Tongue (tissue), 2 donors: ENCODE data around the gene PARVB. TPM values are rescaled to one million over a fixed set of nuclear protein-coding genes. Genes with fewer than 3 reads are reported as not detected.

Source experiments
- DNase-seq: peaks from one replicate; pipeline ENCODE4 v3.0.0-alpha.2; 2015
- total RNA-seq: library from RNA; depleted of rRNA; stranded (reverse); fragments of >200 nt; gene quantifications from one replicate; pipeline ENCODE4 v1.2.3, GENCODE V29; 2014

The PARVB gene
- total RNA-seq, 1 donor from 2014 or later: 43.1 TPM

DNA sequence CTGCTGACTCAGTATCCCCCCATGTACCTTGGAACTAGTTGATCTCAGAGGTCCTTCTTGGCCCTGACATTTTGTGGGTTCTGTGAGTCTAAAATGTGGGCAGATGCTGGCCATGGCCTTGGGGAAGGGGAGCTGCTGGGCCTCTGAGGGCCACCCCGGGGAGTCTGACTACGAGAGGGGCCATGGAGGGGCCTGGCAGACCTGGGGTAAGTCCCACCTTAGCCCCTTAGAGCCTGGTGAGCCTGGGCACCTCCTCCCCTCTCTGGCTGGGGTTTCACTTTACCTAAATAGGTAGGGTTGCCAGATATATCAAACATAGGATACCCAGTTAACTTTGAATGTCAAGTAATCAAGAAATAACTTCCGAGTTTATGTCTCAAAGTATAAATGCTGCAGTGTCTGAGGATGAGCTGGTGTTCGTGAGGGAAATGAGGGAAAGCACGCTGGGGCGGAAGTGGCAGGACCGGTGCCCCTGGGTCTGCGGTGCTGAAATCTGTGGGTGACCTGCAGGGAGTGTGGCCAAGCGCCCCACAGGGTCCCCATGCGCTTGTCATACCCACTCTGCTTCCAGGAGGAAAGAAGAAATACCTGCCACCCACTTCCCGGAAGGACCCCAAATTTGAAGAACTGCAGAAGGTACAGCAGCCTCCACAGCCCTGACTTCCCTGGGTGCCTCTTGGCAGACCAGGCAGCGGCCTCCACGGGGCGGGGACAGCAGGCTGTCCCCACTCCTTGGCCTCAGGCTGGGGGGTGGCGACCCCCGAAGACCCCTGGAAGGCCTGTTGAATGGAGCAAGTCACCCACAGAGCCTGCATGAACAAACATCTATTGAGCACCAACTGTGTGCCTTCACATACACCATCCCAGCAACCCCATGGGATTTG is 161.4 kb downstream of the PARVB start:
- no peak for DNase-seq

DNA sequence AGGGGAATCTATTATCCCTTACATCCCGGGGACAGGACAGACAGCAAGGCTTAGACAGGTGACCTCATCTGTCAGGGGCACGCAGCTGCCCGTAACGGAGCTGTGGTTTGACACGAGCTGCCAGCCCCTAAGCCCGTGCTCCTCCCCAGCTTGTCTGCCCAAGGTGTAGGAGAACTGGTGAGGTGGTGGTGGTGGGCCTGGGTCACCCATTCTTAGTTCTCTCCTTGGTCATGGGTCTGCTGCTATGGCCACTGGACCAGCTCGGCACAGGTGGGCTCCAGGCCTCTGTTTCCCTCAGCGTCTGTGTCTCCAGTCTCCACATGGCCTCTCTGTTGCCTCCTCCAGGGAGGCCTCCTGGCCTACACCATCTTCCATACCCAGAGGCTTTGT is 162.0 kb downstream of the PARVB start:
- no peak for DNase-seq

DNA sequence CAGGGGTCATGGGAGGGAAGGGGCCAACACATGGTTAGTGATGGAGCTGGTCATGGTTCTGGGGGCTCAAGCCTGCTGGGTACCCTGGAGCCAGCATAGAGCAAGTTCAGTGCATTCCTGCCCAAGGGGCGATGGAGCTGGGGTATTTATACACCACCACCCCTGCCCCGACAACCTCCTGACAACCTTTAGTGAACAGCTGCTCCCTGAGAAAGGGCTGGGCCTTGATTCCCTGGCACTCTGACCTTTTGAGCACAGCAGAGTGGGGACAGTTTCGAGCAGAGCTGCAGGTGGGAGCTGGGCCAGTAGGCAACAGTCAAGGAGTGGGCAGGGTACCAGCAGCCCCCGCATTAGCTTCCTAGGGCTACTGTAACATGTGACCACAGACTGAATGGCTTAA is 162.6 kb downstream of the PARVB start:
- no peak for DNase-seq

DNA sequence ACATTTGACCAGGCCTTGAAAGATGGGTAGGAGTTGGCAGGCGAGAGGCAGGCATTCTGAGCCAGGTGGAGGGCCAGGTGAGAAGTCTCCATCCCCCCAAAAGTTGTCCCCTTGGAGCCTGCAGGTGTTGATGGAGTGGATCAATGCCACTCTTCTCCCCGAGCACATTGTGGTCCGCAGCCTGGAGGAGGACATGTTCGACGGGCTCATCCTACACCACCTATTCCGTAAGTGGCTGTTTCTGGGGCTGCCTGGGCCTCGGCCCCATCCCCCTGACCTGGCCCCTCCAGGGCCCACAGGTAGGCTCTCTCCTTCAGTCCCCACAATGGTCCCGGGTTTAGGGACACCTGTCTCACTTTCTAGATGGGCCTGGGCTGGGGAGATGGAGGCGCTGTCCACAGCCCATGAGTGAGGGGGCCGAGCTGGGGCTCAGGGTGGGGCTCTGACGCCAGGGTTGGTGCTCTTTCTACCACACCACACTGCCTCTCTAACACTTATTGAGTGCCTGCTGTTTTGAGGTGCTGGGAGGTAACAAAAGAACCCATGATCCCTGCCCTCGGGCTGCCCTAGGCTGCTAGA is 163.6 kb downstream of the PARVB start:
- DNase-seq: no peak

DNA sequence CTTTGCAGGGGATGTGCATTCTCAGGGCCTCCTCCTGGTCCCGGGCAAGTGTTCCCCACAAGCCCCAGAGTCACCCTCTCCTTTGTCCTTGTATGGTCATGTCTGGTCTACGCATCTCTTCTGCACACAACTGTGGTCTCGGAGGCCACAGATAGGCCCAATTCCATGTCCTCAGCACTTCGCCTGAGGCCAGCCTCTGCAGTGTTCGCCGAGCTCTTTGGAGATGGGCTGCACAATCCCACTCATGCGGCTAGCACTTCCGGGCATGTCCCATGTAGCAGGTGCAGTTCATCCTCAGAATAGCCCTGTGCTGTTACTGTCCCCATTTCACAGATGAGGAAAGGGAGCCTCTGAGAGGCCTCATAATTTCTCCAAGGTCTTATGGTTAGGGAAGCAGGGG is 164.2 kb downstream of the PARVB start:
- no peak for DNase-seq

DNA sequence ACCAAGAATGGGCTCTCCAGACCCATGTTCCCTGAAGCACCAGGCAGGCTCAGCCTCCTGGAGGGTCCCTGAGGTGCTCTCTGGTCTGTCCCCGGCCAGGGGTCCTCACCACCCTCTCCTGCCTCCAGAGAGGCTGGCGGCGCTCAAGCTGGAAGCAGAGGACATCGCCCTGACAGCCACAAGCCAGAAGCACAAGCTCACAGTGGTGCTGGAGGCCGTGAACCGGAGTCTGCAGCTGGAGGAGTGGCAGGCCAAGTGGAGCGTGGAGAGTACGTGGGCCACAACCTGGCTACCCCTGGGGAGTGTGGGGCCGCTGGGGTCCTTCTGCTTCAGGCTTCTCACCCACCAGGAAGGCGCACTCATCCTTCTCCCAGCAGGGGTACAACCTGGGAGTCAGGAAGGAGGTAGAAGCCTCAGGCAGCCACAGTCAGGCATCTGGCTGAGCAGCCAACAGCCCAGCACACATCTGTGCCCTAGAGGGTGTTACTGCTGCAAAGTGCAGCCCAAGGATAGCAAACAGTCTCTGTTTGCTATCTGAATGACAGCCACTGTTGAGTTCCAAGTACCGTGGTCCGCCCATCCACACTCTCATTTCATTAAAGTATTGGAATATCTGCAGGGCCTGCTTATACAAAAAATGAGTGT is 165.0 kb downstream of the PARVB start:
- DNase-seq: no peak

DNA sequence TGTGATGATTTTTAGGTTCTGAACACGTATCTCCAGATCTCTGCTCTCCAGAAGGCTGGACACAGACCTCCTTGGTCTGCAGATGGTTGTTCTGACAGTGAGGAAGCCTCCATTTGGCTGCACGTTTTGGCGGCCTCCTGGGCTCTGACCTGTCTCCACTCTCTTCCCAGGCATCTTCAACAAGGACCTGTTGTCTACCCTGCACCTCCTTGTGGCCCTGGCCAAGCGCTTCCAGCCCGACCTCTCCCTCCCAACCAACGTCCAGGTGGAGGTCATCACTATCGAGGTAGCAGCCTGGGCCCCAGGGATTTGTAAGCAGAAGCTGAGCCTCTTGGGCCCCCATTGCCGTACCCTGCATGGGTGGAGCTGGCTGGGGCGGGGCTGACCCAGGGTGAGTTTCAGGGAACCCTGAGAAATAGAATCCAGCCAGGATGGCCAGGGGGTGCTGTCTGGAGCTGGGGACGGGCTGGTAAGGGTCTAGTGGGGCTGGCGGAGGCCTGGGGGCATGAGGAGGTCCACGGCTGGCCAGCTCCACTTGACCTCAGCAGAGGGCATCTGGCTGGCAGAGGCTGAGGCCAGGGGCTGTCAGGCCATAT is 166.4 kb downstream of the PARVB start:
- no peak for DNase-seq

DNA sequence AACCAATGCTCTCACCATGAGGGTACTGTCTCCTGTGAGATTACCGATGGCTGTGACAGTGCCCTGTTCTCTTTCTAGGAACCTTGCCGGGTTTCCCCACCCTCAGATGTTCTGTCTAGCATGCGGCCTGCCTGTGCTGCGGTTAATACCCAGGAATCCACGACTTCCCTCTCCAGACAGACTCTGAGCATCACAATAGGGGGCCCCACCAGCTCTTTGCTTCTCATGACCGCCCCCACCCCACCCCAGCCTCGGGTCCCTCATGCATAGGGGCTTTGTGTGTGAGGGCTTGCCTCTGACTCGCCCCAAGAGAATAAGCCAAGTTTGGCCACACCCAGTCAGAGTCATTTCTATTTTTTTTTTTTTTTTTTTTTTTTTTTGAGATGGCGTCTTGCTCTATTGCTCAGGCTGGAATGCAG is 166.9 kb downstream of the PARVB start:
- DNase-seq: no peak

DNA sequence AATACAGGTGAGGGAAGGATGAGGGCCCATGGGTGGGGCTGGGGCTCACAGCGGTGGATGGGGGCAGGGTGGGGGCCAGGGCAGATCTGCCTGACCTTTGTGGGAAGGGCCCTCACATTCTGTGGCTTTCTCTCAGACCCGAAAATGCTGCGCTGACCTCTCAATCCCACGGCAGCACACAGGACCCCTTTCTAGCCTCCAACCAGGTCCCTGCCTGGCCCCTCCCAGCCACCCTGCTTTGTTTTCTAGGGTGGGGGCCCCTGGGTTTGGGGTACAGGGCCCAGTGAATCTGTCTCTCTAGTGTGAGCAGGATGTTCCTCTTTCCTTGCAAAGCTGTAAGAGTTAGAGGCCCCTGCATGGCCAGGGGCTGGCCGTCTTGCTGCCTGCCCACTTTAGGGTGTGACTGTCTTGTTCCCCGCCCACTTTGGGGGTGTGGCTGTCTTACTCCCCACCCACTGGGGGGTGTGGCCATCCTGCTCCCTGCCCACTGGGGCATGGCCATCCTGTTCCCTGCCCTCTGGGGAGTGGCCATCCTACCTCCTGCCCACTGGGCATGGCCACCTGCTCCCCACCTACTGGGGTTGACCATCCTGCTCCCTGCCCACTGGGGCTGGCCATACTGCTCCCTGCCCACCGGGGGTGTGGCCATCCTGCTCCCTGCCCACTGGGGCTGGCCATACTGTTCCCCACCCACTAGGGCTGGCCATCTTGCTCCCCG is 168.2 kb downstream of the PARVB start:
- no peak for DNase-seq

DNA sequence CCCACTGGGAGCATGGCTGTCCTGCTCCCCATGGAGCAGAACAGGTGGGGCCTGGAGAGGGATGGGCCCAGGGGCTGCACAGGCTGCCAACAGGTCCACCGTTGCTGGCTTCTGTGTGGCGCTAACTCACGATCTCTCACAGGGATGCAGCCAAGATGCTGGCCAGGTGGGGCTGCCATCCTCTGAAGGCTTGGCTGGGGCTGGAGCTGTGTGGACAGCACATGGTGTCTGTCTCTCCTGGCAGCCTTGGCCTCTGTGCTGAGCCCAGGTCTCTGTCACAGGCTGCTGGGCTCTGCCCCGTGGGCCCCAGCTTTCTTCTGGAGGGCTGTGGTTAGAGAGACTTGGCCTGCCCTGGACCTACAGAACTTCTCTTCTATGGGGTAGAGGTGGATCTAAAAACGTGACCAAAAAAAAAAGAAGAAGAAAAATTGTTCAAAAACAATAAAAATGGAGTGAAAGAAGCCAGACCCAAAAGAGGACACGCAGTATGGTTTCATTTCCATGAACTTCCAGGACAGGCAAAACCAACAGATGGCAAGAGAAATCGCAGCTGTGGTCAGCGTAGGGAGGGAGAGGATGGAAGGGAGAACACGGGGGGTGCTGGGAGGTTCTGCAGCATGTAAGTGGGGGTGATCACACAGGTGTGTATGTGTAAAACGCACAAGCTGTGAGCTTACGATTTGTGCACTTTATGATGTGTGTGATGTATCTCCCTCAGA is 168.9 kb downstream of the PARVB start:
- DNase-seq: no peak

DNA sequence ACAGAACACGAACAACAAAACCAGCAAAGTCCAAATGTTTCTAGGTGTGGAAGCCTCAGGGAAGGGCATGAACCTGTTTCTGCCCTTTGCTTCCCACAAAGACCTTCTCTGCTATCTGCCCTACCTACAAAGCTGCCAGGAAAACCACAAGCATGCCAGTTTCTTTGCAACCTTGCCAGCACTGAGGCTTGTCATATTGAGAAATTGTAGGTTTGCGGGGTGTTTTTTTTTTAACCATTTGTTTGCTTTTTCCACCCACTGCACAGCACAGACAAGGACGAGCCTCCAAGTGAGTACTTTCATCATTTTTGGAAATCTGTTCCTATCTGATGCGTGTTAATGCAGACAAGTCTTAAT is 169.4 kb downstream of the PARVB start:
- no peak for DNase-seq

DNA sequence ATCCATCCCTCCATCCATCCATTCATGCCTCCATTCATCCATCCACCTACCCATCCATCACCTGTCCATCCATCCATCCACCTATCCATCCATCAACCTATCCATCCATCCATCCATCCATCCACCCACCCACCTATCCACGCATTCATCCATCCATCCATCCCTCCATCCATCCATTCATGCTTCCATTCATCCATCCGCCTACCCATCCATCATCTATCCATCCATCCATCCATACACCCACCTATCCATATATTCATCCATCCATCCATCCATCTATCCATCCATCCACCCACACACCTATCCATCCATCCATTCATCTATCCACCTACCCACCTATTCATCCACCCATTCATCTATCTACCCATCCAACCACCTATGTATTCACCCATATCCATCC is 170.5 kb downstream of the PARVB start:
- DNase-seq: no peak

DNA sequence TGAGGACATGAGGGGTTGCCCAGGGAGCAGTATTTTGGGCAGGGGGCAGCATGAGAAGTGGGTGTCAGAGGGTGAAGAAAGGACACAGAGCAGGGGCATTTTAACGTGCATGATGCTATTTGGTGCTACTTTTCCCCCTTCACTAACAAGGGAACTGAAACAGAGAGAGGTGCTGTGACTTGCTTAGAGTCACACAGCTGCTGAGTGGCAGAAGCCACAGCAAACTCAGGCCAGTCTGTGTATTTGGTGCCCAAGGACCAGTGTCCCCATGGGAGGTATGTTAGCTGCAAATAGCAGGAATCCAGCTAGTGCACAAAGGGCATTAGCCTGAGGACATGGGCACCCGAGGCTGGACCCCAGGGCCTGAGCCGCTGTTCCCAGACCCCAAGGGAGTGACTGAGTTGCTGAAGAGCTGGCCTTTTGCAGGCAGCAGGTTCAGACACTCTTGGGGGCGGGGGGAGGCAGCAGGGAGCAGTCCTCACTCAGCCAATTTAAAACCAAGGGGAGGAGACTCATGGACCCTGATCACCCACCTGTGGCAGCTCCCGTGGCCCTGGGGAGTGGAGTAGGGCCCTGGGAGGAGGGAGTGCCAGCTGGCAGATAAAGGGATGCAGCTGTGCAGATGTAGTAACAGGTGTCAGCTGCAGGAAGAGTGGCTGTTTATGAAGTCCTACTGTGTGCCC is 171.2 kb downstream of the PARVB start:
- DNase-seq: no peak

DNA sequence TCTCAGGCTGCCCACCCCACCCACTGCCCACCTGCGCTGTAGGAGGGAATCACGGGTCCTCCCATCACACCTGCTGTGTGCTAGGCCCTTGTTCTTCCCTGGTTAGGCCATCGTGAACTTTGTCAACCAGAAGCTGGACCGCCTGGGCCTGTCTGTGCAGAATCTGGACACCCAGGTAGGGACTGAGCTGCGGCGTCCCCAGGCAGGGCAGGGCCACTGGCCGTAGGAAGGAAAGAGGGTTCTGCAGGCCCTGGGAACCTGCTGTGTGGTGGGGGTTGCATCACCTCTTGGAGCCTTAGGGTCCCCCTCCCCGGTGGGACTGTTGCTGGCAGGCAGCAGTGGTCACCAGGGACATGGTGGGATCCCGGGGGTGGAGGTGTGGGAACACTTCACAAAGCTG is 172.1 kb downstream of the PARVB start:
- no peak for DNase-seq

DNA sequence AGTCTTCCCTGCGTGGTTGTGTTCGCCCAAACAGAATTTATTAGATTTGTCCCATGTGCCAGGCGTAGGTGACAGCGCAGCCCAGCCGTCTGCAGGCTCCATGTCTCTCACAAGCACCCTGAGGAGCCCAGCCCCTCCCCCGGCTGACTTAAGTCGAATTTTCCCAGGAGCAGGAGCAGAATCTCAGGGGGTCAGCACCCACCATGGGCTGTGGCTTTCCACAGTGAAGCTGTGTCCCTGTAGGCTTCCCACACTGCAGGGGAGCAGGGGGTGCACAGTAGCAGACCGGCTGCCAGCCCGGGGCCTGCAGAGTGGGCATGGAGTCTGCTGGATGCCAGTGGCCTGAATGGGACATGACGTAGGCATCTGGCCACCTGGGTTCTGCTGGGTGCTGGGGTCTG is 172.6 kb downstream of the PARVB start:
- no peak for DNase-seq

DNA sequence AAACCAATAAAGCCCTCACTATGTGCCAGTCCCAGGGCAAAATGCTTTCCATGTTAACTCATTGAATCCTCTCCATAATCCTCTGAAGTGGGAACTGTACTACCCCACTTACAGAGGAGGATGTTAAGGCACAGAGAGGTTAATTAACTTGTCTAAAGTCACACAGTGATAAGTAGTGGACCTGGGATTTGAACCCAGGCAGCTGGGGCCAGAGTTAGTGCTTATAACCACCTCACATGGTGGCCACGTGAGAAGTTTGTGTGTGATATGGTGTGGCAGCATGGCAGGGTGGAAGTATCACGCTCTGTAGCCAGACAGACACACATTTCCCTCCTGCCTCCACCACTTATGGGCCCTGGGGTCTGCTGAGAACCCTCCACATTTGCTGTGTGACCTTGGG is 173.2 kb downstream of the PARVB start:
- no peak for DNase-seq

DNA sequence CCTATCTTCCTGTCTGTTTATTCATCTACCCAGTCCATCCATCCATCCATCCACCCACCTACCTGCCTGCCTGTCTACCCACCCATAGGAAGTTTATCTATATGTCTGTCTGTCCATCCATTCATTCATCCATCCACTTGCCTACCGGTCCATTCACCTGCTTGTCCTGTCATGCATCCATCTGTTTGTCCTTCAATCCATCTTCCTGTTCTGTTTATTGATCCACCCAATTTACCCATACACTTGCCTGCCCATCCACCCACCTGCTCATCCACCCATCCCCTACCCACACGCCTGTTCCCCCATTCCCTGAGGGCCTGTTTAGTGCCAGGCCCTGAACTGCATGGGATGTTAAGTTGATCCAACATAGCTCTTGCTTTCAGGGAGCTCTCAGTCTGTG is 175.1 kb downstream of the PARVB start:
- no peak for DNase-seq

DNA sequence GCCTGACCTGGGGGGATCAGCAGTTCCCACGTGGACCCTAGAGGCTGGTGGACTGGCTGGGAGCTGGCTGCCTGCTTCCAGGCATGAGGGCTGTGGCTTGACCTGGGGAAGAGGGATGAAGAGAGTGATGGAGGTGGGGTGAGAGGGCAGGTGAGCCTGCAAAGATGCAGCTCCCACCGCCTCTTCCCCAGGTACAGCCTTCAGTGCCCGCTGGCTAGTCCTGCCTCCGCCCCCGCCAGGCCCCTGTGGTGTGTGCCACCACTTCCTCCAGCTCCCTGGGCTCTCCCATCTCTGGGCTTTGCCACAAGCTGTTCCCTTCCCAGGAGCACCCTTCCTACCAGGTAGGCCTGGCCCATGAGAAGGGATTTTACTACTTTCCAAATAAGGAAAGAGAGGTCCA is 175.8 kb downstream of the PARVB start:
- DNase-seq: no peak

DNA sequence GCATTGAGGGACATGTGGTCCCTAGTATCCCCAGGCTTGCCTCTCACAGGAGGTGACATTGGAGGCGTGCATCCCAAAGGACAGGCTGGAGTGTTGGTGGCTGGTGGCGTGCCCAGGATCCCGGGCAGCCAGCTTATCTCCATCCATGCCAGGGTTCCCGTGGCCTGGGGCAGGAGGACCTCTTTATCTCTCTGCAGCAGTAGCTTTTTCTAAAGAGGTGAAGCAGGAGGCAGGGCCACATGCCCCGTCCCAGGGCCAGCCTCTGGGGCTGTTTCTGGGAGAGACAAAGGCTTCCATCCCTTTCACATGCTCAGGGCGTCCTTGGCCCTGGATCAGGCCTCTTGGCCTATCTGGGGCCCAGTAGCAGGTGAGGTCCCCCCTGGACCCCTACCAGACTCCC is 176.3 kb downstream of the PARVB start:
- no peak for DNase-seq

DNA sequence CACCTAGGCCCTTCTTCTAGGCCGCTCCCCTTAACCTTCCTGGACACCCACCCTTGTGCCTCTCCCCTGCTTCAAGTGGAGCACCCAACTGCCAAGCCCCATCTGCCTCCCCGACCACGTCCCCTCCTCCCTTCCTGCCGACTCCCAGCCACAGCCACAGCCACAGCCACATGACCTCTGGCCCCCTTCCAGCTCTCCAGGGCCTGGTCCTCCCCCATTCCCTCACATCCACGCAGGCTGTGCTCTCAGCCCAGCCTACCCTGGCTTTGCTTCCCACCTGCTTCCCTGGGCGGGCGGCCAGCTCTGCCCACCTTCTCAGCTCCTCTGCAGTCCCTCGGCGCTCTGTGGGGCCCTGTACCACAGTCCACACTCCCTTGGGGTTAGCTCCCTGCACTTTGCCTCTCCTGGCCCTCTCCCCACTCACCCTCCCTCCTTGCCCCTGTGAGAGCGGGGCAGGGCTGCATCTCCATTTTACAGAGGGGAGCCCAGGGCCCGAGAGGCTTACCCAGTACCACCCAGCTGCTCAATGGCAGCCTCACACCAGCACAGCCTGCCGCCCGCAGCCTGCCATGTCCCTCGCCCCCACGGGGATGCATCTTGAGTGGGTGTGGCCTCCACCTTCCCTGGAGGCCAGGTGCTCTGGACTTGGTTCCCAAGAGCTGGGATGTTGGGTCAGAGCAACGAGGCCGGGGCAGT is 176.9 kb downstream of the PARVB start:
- peak; percentile 59 for DNase-seq

DNA sequence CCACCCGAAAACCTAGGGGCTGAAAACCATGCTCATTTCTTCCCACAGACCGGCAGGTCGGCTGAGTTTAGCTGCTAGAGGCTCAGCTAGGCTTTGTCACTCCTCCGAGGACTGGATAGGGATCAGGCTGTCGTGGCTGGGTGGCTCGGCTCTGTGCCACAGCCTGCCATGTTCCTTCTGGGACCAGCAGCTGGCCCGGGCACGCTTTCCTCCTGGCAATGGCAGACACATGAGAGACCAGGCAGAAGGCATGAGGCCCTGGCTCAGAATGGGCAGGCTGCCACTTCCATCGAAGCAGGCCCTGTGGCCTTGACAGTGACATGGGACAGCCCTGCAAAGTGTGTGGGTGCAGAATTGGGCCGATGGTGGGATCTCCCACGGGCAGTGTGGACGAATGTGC is 177.6 kb downstream of the PARVB start:
- peak; percentile 58 for DNase-seq
